Dermis microvascular lymphatic vessel endothelial cell (primary cell): ENCODE data around the gene ITIH2. TPM values are rescaled to one million over a fixed set of nuclear protein-coding genes. Genes with fewer than 3 reads are reported as not detected.
"Not testable (repeated sequence)": the region's sequence is repeated elsewhere in the genome, so short reads cannot be mapped to it uniquely, and the experiment has no call there.

Source experiments
- DNase-seq, 2 donors: peaks; one replicate each; pipeline versions ENCODE4 v3.0.0 to v3.0.0-alpha.2; 2010; ENCODE audit warnings: low read depth in 2 of 2
- total RNA-seq: library from RNA; depleted of rRNA; stranded (reverse); fragments of >200 nt; gene quantifications from 2 replicates; pipeline ENCODE4 v1.2.1, GENCODE V29; 2014

The ITIH2 gene
- not detected in 2 replicates for total RNA-seq

GRCh38 chr10:7703140-7703539 is at the start of gene ITIH2:
ITIH2 (plus strand) TSS chr10:7703316; CDS start chr10:7703435, 119 bp downstream.
- no peak for DNase-seq

GRCh38 chr10:7657079-7657478 is 46.0 kb upstream of the ITIH2 start:
- not testable (repeated sequence) for DNase-seq

GRCh38 chr10:7657552-7657951 is 45.6 kb upstream of the ITIH2 start:
- no peak for DNase-seq

GRCh38 chr10:7659560-7659959 is 43.6 kb upstream of the ITIH2 start:
- no peak for DNase-seq

- DNase-seq, result no peak
Measured at GRCh38 chr10:7662522-7662921, 40.6 kb upstream of the ITIH2 start.

- DNase-seq, result no peak
Measured at GRCh38 chr10:7664707-7665106, 38.4 kb upstream of the ITIH2 start.

- no peak for DNase-seq
Measured at GRCh38 chr10:7665767-7666166, 37.3 kb upstream of the ITIH2 start.

- DNase-seq, result no peak
Measured at GRCh38 chr10:7666253-7667023, 36.7 kb upstream of the ITIH2 start, which contains the start of gene ITIH5. ITIH5 (minus strand) TSS chr10:7666966; CDS start chr10:7666892, 74 bp downstream.

GRCh38 chr10:7667262-7668141 is 35.6 kb upstream of the ITIH2 start:
- DNase-seq, result no peak

- no peak for DNase-seq
Measured at GRCh38 chr10:7670157-7670556, 33.0 kb upstream of the ITIH2 start.

- DNase-seq, result no peak
Measured at GRCh38 chr10:7672341-7673134, 30.6 kb upstream of the ITIH2 start.

GRCh38 chr10:7679256-7679655 is 23.9 kb upstream of the ITIH2 start:
- no peak for DNase-seq

GRCh38 chr10:7680078-7680477 is 23.0 kb upstream of the ITIH2 start:
- not testable (repeated sequence) for DNase-seq

GRCh38 chr10:7686351-7687171 is 16.6 kb upstream of the ITIH2 start:
- no peak for DNase-seq

- peak; percentile 88 to 89 for DNase-seq
Measured at GRCh38 chr10:7687228-7687907, 15.7 kb upstream of the ITIH2 start.

- no peak for DNase-seq
Measured at GRCh38 chr10:7689591-7689990, 13.5 kb upstream of the ITIH2 start.

GRCh38 chr10:7690885-7691597 is 12.1 kb upstream of the ITIH2 start:
- DNase-seq, result not testable (repeated sequence)

GRCh38 chr10:7692368-7692767 is 10.7 kb upstream of the ITIH2 start:
- not testable (repeated sequence) for DNase-seq

- DNase-seq, result not testable (repeated sequence)
Measured at GRCh38 chr10:7693194-7693593, 9.9 kb upstream of the ITIH2 start.
